Activated T-helper 1 cell treated with Interleukin-2 at 50 U/mL for 16 hours (primary cell): ENCODE data around the gene ADO.

Experiments
- DNase-seq: peaks from one replicate; pipeline ENCODE4 v3.0.0-alpha.2; 2020; ENCODE audit warnings: low read depth

The ADO gene

DNA sequence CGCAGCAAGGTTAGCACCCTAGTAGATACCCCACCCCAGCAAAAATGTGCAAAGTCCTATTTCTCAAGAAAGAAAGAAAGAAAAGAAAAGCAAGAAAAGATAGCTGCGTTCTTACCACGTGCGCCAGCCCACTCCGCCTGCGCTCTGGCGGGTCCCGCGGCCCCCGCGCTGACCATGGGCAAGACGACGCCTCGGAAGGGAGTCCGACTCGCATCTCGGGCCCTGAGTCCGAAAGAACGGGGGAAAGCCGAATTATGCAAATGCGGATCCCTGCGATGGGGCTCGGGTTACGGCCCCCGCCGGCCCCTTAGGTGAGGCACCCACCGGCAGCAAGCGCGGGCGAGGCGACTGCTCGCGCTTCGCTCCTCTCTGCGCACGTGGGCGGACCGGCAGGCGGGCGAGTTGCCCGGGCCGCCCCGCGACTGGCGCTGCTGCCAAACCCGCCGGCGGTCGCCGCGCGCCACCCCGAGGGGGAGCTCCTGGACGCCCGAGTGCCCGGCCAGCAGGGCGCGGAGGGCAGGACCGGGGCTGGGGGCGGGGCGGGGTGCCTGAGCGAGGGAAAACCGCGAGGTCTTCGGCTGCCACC is 14.0 kb downstream of the ADO start:
- no peak for DNase-seq

DNA sequence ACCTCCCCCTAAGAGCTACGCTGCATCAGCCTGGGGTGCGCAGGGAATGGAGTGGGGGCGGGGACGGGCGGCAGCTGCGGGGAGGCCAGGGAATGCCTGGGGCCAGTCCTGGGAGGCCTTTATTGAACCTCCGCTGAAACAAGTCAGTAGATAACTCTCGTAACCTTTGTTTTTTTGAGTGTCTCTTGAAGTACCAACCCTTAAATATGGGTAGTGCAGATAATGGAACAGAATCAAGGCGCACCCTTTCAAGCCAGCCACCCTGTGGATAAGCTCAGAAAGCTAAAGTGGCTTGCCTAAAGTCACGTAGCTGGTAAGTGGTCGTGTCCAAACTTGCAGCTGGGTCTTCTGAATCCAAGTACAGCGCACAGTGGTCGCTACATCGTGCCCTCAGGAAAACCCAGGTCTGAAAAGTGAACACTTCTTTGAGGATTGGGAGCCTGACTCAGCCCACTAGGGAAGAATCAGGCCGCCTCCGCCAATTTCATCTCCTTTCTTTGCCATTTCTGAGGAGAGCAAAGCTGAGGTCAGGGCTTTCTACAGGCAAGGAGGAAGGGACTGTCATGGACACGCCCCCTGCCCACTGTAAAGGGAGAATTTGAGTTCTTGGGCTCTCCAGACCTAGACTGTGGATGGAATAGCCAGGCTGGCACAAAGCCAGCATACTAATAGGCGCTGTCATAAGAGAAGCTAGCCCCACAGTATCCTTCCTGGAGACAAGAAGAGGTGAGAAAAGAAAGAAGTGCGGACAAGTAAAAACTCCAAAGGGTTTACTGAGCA is 14.8 kb downstream of the ADO start:
- no peak for DNase-seq

DNA sequence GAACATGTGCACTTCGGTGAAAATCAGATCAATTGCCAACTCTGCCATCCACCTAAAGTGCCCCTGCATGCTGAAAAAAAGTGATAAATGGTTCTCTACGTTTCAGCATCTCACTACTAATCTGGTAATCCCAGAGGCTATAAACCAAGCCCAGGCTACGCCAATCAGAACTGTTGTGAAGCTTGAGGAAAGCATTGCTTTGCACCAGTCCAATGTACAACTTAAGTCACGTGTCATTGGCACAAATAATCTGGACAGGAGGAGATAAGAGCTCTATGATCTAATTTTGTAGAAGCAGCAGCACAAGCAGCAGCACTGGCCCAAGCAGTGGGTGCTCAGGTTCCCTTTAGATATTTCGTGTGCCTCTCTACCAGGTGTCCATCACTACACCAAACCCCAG is 16.1 kb downstream of the ADO start:
- DNase-seq = no peak

DNA sequence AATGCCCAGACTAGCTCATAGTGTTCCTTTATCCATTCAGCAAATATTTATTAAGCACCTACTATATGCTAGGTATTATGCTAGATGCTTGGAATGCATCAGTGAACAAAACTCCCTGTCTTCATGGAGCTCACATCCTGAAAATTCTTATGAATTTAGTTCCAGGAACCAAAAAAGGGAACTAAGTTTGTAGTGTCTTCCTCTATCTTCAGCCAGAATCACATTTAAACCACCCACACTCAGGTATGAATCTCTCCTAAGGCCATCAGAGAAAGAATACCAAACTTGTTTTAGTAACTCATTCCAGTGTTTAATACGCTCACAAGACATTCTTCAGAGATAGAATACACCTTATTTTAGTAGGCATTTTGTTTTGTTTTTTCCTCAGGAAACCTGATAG is 21.8 kb downstream of the ADO start:
- no peak for DNase-seq

DNA sequence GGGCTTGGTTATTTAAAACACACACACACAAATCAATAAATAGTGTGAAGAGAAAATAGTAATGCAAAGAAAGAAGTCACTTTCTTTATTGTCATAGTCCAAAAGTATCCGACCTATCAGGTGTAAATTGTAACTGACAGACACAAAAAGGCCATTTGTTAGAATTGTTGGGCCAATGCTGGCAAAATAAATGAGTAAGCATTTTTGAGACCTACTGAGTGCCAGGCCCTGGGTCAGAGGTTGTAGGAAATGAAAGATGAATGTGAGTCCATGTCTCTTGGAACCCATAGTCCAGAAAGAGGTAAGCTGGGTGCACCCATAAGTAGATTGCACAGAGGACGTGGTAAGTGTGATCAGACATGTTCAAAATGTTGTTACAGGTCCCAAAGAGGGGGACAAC is 25.1 kb downstream of the ADO start:
- DNase-seq = no peak

DNA sequence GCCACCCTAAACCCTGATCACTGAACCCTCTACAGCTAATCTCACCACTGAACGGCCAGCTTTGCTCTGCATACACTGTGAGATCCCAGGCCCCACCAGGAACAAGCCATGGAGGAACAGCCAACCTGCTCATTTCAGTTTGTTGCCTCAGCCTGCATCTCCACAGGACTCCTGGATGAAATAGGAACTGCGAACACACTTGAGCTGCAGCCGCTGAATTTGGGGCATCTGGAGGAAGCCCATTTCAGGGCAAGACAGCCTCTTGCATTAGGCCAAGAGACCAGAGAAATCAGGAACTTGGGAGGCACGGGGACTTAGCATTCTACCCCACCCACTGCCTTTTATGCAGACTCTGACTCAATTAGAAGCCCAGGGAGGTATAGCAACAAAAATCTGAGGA is 26.2 kb downstream of the ADO start:
- no peak for DNase-seq

DNA sequence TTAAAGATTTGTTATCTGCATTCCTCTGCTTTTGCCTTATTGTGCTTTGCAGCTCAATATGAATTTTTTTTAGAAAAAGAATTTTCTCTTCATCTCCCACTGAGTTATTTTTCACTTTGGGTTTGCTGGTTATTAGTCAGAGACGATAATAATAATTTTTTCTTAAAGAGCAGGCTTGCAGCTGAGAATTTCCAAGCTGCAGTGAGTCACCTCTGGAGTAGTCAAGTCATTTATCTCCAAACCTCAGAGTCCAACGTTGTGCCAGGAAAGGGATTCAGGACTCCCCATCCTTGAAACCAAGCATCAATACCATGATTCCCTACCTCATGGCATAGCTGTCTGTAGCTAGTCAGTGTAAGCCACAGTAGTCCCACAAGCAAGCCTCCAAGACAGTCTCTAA is 26.8 kb downstream of the ADO start:
- DNase-seq = no peak

DNA sequence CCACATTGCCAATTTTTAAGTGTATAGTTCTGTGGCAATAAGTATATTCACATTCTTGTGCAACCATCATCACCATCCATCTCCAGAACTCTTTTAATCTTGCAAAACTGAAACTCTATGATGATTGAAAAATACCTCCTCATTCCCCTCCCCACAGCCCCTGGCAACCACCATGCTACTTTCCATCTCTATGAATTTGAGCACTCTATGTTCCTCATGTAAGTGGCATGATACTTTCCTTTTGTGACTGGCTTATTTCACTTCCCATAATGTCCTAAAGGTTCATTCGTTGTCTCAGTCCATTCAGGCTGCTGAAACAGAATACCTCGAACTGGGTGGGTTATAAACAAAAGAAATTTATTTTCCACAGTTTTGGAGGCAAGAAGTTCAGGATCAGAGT is 35.1 kb downstream of the ADO start:
- DNase-seq = no peak

DNA sequence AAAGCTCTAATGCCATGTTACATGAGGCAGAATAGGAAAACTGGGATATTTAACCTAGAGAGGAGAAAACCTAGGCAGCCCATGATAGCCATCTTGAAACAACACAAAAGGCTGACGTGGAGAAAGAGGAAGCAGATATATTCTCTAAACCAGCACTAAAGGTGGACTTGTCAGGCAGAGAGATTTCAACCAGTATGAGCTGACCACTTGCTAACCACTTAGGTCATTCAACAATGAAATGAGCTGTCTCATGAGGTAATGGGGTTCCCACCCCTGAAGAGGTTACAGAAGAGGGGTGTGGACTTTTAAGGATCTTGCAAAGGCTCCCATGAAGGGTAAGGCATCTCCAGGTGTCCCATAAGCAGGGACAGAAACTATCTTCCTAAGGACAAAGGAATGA is 38.5 kb downstream of the ADO start:
- DNase-seq = no peak

DNA sequence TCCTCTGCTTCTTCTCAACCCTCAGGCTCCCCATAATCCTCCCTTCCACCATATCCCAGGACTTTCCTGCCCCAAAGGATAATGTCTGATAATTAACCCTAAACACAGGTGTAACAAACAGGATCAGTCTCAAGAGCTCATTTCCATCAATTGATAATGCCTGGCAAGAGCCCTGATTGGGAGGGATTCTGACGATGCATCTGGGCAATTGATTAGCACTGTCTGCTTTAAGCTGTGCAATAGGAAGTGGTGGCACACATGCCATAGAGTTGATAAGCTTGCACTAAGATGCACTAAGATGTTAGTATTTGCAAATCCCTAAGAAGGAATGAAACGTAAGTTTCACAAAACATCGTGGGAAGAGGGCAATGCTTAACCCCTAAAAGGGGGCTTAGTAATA is 39.1 kb downstream of the ADO start:
- DNase-seq = no peak

DNA sequence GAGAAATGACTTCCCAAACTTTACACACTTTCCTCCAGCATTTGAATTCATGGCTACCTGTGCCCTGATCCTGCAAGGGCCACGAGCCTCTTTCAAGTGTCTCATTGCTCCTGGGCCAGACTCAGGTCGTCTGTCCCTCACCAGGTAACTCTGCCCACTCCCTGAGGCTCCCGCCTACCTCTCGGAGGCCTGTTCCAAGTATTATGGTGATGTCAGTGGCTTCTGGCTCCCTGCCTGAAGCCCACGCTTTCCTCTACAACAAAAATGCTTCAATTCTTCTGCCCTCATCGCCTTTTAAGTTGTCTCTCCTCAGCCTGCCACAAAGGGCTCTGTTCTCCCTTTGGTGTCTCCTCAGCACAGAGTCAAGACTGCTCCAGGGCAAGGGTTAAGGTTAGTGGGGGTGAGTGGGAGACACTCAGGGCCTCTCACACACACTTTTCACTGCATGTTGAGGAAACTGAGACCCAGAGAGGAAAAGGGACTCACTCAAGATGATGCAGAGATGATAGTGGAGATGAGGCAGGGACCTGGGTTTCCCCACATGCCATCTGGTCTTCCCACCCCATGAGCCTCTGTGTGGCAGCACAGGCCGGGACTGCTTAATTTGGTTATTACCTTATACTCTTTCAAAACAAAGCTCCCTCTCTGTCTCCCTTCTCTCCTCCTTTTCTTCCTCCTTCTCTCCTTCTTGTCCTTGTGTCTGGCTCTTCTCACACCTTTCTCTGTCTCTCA is 39.9 kb downstream of the ADO start:
- no peak for DNase-seq

DNA sequence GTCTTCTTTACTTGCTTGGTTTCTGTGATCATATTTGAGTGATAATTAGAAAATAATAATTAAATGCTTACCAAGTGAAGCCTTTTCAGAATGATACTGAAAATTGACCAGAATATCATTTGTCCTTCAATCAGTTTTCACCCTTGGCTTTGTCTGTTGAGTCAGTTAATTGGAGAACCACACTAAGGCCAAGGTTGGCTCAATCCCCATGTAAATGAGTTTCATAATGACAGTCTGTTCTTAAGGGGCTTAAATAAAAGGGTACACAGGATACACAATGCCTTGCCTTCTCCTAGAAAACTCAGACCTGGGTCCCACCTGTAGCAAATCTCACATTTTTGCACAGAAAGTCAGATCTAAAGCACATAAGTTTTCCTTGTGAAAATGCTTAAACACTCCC is 42.9 kb downstream of the ADO start:
- DNase-seq = no peak

DNA sequence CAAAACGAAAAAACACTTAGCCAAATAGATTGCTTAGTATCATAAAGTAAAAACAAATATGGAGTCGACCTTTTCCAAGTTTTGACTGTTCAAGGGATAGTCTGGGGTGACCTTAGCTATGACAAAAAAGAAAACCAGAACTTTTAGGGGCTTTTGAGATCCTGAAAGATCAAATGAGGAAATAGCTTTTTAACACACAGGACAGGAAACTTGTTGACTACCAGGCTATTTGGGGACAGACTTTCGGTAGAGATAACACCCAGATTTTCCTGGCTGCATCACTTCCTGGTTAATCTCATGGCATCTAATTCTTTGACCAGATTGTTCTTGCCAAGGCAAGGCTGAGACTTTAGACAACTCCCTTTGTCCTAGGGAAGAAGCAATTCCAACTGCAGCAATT is 46.1 kb downstream of the ADO start:
- no peak for DNase-seq

DNA sequence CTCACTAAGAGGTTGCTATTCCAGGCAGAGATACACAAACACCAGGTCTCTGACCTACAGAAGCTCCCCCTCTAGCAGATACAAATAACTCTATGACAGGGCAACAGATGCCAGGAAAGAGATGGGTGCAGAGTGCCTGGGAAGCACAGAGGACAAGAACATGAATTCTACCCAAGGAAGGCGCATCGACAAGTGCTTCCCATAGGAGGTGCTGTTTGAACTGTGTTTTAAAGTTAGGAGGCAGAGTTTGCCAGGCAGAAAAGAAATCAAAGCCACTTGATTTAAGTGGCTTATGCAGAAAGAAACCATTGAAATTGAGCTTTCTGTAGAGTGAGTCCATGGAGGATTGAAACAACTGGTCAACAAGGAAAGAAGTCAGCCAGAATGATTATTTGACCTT is 46.9 kb downstream of the ADO start:
- DNase-seq = no peak

DNA sequence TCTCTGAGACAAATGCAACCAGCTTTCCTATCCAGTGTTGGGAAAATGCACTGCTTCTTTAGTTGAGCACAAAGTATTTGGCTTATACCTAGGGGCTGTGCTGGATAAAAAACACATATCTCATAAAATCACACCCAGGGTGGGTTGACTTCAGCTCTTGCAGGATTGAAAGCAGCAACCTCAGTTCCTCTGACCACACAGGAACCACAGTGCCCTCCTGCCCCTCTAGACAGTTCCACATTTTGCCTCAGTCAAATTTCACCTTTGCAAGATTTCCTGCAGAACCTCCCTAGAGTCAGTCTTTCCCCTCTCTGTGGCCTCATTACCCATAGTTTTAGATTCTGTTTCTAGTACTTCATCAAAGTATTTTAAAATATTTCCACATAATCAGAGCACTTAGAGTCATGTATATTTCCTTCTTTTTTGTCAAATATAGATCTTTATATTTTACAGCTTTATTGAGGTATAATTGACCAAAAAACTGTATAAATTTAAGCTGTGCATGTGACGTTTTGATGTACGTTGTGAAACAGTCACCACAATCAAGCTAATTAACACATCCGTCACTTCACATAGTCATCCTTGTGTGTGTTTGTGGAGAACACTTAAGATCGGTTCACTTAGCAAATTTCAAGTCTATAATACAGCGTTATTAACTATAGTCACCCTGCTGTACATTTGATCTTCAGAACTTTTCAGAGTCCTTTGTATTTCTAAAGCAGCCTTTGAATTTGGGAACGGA is 48.6 kb downstream of the ADO start:
- DNase-seq = no peak

DNA sequence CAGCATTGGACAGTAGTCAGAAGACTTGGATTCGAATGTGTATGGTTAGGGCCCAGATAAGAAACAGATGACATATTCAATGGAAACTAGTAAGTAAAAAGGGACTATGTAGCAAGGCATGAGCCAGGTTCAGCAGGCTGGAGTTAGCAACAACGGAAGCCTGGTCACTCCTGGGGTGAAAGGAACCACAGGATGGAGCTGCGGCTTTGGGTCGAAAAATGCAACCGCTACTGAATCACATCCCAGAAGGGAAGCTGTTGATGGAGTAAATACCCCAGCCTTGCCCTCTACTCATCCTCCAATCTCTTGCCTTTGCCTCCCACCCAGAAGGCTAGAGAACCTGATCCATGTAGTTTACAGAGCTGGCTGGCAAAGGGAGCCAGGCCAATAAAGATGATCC is 49.2 kb downstream of the ADO start:
- no peak for DNase-seq

DNA sequence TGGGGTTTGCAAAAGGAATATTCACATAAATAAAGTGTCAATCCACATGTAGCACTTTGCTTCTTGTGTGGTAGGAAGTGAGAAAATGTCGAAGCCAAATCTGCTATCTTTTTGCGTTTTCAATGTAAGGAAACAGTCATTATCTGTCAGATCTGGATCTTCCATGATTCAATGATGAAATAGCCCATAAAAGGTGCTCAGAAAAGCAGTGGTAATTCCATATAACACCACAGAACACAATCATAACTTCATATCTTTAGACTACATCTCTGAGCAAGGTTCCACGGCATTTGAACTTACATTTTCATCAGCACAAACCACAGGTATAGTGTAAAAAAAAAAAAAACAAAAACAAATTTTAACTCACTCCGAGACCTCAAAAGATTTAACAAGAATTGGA is 51.5 kb downstream of the ADO start:
- no peak for DNase-seq
